Measurements from ENCODE around the gene FAM43A. TPM values are rescaled to one million over a fixed set of nuclear protein-coding genes. Genes with fewer than 3 reads are reported as not detected.

FAM43A gene
- total RNA-seq, 4 donors from 2014 or later, result 2.7 to 4.8 (median 4.3) TPM

- in situ Hi-C loops (cut with MboI; ENCODE audit: low sequenced_read_pairs in 4 of 4), result no loop called here
Observed at GRCh38 chr3:194638991-194639605, 46.6 kb upstream of the FAM43A start.

GRCh38 chr3:194640829-194641228 lies 44.9 kb upstream of the FAM43A start:
- peak in 1 of 2 donors; percentile 18 for ATAC-seq
- peak overlapping the region; percentile 46 to 80 (median 70) for H3K27ac ChIP-seq
- no peak for DNase-seq
- no peak overlapping the region for H3K4me3 ChIP-seq
- H3K9me3 ChIP-seq, result no peaks in the 10 kb centered on the region
- intact Hi-C loops (cut with DNase I; ENCODE audit: low total_unique reads), result no loop called here
- in situ Hi-C loops (cut with MboI; ENCODE audit: low sequenced_read_pairs in 4 of 4), result no loop called here
- TF ChIP-seq, protein P1, sequence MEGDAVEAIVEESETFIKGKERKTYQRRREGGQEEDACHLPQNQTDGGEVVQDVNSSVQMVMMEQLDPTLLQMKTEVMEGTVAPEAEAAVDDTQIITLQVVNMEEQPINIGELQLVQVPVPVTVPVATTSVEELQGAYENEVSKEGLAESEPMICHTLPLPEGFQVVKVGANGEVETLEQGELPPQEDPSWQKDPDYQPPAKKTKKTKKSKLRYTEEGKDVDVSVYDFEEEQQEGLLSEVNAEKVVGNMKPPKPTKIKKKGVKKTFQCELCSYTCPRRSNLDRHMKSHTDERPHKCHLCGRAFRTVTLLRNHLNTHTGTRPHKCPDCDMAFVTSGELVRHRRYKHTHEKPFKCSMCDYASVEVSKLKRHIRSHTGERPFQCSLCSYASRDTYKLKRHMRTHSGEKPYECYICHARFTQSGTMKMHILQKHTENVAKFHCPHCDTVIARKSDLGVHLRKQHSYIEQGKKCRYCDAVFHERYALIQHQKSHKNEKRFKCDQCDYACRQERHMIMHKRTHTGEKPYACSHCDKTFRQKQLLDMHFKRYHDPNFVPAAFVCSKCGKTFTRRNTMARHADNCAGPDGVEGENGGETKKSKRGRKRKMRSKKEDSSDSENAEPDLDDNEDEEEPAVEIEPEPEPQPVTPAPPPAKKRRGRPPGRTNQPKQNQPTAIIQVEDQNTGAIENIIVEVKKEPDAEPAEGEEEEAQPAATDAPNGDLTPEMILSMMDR (IDR thresholded peaks at IDR 0.05 in 4 of 5, conservative IDR thresholded peaks at IDR 0.05 in 1 of 5), result no peak
- no peak for TF ChIP-seq POLR2A (IDR thresholded peaks at IDR 0.05)
- H3K36me3 ChIP-seq, result peaks cover 0 to 49% of the 10 kb centered on the region in 2 donors
- H3K4me1 ChIP-seq, result peaks cover 0 to 4% of the 10 kb centered on the region in 2 donors
- no peaks in the 10 kb centered on the region for H3K27me3 ChIP-seq

More at GRCh38 chr3:194638991-194639605, 46.6 kb upstream of the FAM43A start:
- Histone ChIP-seq H3K4me3 (no peak overlapping the region), H3K4me1 (peaks cover 0 to 4% of the 10 kb centered on the region in 2 donors), H3K27me3 (no peaks in the 10 kb centered on the region), H3K27ac (peak overlapping the region; percentile 56 to 80 (median 70)), H3K36me3 (peaks cover 0 to 35% of the 10 kb centered on the region in 2 donors), H3K9me3 (no peaks in the 10 kb centered on the region)
- intact Hi-C loops (cut with DNase I; ENCODE audit: low total_unique reads), result no loop called here
- TF ChIP-seq, protein P1 (IDR thresholded peaks at IDR 0.05 in 4 of 5, conservative IDR thresholded peaks at IDR 0.05 in 1 of 5), result no peak
- no peak for TF ChIP-seq POLR2A (IDR thresholded peaks at IDR 0.05)
- ATAC-seq (no peak), DNase-seq (no peak)

GRCh38 chr3:194642769-194643168 lies 42.9 kb upstream of the FAM43A start:
- peaks cover 0 to 69% of the 10 kb centered on the region in 2 donors for H3K36me3 ChIP-seq

DNA sequence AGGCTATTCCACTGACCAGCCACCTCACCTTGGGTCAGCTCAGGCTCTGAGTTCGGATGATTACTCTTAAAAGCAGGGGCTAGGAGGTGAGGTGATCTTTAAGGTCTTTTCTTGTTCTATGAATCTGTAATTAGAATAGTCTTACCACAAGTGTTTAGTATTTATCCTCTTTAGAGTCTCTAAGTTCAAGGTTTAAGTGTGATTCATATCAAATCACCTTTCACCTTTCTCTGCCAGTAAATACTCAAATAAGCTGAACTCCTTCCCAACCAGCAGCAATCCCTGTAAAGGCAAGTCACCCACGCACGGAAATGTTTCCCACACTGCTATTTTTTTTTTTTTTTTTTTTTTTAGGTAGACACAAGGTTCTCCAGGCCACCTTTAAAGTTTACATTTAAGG lies 37.9 kb upstream of the FAM43A start:
- Histone ChIP-seq H3K4me1 (no peaks in the 10 kb centered on the region), H3K27ac (no peak overlapping the region), H3K27me3 (no peaks in the 10 kb centered on the region), H3K9me3 (no peaks in the 10 kb centered on the region), H3K36me3 (peaks cover 2 to 93% of the 10 kb centered on the region in 2 donors), H3K4me3 (no peak overlapping the region)
- no peak for DNase-seq
- ATAC-seq, result no peak
- TF ChIP-seq, protein P1 (IDR thresholded peaks at IDR 0.05 in 4 of 5, conservative IDR thresholded peaks at IDR 0.05 in 1 of 5), result no peak
- no peak for TF ChIP-seq POLR2A (IDR thresholded peaks at IDR 0.05)
- intact Hi-C loops (cut with DNase I; ENCODE audit: low total_unique reads), result no loop called here
- in situ Hi-C loops (cut with MboI; ENCODE audit: low sequenced_read_pairs in 4 of 4), result no loop called here

More at GRCh38 chr3:194642769-194643168, 42.9 kb upstream of the FAM43A start:
- Histone ChIP-seq H3K9me3 (no peaks in the 10 kb centered on the region), H3K4me3 (no peak overlapping the region), H3K27ac (no peak overlapping the region), H3K4me1 (peaks cover 0 to 4% of the 10 kb centered on the region in 2 donors), H3K27me3 (no peaks in the 10 kb centered on the region)
- intact Hi-C loops (cut with DNase I; ENCODE audit: low total_unique reads), result no loop called here
- TF ChIP-seq, protein P1 (IDR thresholded peaks at IDR 0.05 in 4 of 5, conservative IDR thresholded peaks at IDR 0.05 in 1 of 5), result no peak
- TF ChIP-seq POLR2A (IDR thresholded peaks at IDR 0.05), result no peak
- DNase-seq, result no peak
- ATAC-seq, result no peak
- in situ Hi-C loops (cut with MboI; ENCODE audit: low sequenced_read_pairs in 4 of 4), result no loop called here
